Kidney epithelial cell (primary cell): ENCODE data around the gene NT5M. TPM values are rescaled to one million over a fixed set of nuclear protein-coding genes. Genes with fewer than 3 reads are reported as not detected.

ENCODE experiments used
- DNase-seq: peaks from one replicate; pipeline ENCODE4 v3.0.0-alpha.2; 2010; ENCODE audit warnings: low read depth
- H3K27me3 ChIP-seq: 2 replicates; pipeline ENCODE4 v1.6.0; 2011; ENCODE audit warnings: low read length; ENCODE audit not compliant: control insufficient read depth, insufficient read depth
- H3K36me3 ChIP-seq: 2 replicates; pipeline ENCODE4 v1.5.1; 2011; ENCODE audit warnings: low read length; ENCODE audit not compliant: control insufficient read depth, insufficient read depth
- H3K4me3 ChIP-seq: 2 replicates; pipeline ENCODE4 v1.5.1; 2011; ENCODE audit warnings: low read depth, mild to moderate bottlenecking, control low read depth, low read length
- CTCF ChIP-seq: IDR thresholded peaks from 2 replicates; pipeline ENCODE4 v1.5.1; 2011; ENCODE audit warnings: mild to moderate bottlenecking, moderate library complexity, low read length, control low read depth, inconsistent platforms; ENCODE audit not compliant: insufficient read depth, poor library complexity, severe bottlenecking
- total RNA-seq: library from RNA; depleted of rRNA; stranded (reverse); fragments of >200 nt; gene quantifications from 2 replicates; pipeline ENCODE4 v1.2.3, GENCODE V29; 2015

The NT5M gene
- total RNA-seq, 1 donor from 2014 or later: 4.9 TPM

- peaks cover 32% of the 10 kb centered on the region for H3K27me3 ChIP-seq
- H3K4me3 ChIP-seq: no peak overlapping the region
- no peak for DNase-seq
- TF ChIP-seq CTCF: no peak
- no peaks in the 10 kb centered on the region for H3K36me3 ChIP-seq
These were observed 74.1 kb downstream of the NT5M start for GRCh38 chr17:17377071-17377967.

GRCh38 chr17:17379197-17379991, 76.2 kb downstream of the NT5M start:
- peaks cover 35% of the 10 kb centered on the region for H3K27me3 ChIP-seq
- H3K4me3 ChIP-seq: no peak overlapping the region
- H3K36me3 ChIP-seq: no peaks in the 10 kb centered on the region
- no peak for DNase-seq
- no peak for TF ChIP-seq CTCF

DNA sequence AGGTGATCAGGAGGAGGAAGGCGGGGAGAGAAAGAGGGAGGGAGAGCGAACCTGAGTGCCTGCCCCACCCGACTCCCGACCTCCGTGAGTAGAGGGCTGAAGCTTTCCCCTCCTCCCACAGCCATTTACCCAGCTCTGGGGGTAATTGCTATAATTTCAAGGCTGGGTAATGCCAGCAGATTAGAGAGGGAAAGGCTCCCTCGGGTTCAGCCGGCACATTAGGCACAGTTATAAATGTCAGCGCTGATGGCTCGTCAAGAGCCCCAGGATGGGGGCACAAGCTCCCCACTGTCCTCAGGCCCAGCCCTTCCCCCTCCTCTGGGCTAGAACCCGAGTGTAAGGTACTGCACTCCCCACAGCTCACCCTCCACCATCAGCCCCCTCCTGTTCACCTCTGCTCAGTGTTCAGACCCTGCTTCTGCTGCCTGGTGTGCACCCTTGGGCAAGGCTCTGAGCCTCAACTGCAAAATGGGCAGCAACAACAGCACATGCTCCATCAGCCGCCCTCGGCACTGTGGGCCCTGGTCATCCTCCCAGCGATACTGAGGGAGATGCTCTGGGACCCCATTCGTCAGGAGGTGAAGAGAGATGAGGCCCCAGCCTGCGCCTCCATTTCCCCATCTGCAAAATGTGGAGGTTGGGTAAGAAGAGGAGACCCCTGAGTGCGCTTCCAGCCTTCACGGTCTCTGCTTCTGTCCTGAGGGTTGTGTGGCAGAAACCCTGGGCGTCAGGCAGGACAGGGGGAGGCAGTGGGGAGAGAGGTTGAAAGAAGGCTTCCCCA, 77.2 kb downstream of the NT5M start:
- DNase-seq: no peak
- Histone ChIP-seq H3K27me3 (peaks cover 35% of the 10 kb centered on the region), H3K36me3 (no peaks in the 10 kb centered on the region), H3K4me3 (no peak overlapping the region)
- TF ChIP-seq CTCF: no peak

- no peak for TF ChIP-seq CTCF
- H3K27me3 ChIP-seq: peaks cover 37% of the 10 kb centered on the region
These were observed 78.4 kb downstream of the NT5M start for GRCh38 chr17:17381446-17382064.

DNA sequence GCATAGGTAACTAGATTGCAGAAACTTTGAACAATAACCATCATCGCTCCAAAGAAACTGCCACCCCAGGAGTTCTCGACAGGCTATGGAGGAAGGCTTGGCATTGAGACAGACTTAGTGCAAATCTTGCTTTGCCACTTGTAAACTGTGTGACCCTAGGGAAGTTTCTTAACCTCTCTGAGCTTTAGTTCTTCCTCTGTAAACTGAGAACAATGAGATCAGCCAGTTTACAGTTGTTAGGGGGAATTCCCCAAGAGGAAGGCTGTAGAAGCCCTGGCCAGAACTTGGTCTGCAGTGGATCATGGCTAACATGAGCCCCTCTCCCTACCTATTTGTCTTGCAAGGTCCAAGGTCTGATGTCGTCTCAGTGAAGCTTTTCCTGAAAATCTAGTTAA, 78.9 kb downstream of the NT5M start:
- Histone ChIP-seq H3K36me3 (no peaks in the 10 kb centered on the region), H3K27me3 (peaks cover 35% of the 10 kb centered on the region), H3K4me3 (no peak overlapping the region)
- TF ChIP-seq CTCF: no peak
- no peak for DNase-seq

More at GRCh38 chr17:17381446-17382064, 78.4 kb downstream of the NT5M start:
- Histone ChIP-seq H3K36me3 (no peaks in the 10 kb centered on the region), H3K4me3 (no peak overlapping the region)
- no peak for DNase-seq
